Trophoblast cell (in vitro differentiated cells and primary cell): ENCODE measurements around the gene KCNB1.

ENCODE experiments used
- DNase-seq, 2 donors: peaks; one replicate each; pipeline ENCODE4 v3.0.0-alpha.2; 2016
- H2AFZ ChIP-seq: 2 replicates; pipeline ENCODE4 v1.6.1; 2013; ENCODE audit warnings: low read length, moderate library complexity, mild to moderate bottlenecking; ENCODE audit not compliant: insufficient read depth, poor library complexity
- H2AK5ac ChIP-seq: 2 replicates; pipeline ENCODE4 v1.6.1; 2013; ENCODE audit warnings: mild to moderate bottlenecking, low read length
- H2BK120ac ChIP-seq: 2 replicates; pipeline ENCODE4 v1.6.1; 2013; ENCODE audit warnings: low read length, mild to moderate bottlenecking, moderate library complexity; ENCODE audit not compliant: insufficient read depth, poor library complexity
- H2BK12ac ChIP-seq: 2 replicates; pipeline ENCODE4 v1.6.1; 2013; ENCODE audit warnings: mild to moderate bottlenecking, low read length, moderate library complexity
- H2BK5ac ChIP-seq: 2 replicates; pipeline ENCODE4 v1.6.1; 2013; ENCODE audit warnings: low read length, low read depth, moderate library complexity, mild to moderate bottlenecking; ENCODE audit not compliant: poor library complexity
- H3K14ac ChIP-seq: 2 replicates; pipeline ENCODE4 v1.6.1; 2013; ENCODE audit warnings: mild to moderate bottlenecking, low read length
- H3K18ac ChIP-seq: 2 replicates; pipeline ENCODE4 v1.6.1; 2013; ENCODE audit warnings: mild to moderate bottlenecking, low read length
- H3K23ac ChIP-seq: 2 replicates; pipeline ENCODE4 v1.6.1; 2013; ENCODE audit warnings: low read length
- H3K27ac ChIP-seq: 2 replicates; pipeline ENCODE4 v1.5.1; 2013; ENCODE audit warnings: low read depth, mild to moderate bottlenecking, inconsistent platforms, low read length, moderate library complexity
- H3K27me3 ChIP-seq: 2 replicates; pipeline ENCODE4 v1.6.1; 2013; ENCODE audit warnings: inconsistent platforms, mild to moderate bottlenecking, low read length, moderate library complexity; ENCODE audit not compliant: insufficient read depth
- H3K36me3 ChIP-seq, 2 experiments: 1 replicate in 1 of 2; 2 replicates in 1 of 2; pipeline ENCODE4 v1.6.1; 2013; ENCODE audit warnings: low read length in 2 of 2, mild to moderate bottlenecking in 2 of 2, moderate library complexity in 1 of 2; ENCODE audit not compliant: insufficient read depth in 2 of 2, control insufficient read depth in 1 of 2
- H3K4ac ChIP-seq: 2 replicates; pipeline ENCODE4 v1.6.1; 2013; ENCODE audit warnings: low read depth, mild to moderate bottlenecking, low read length, moderate library complexity
- H3K4me1 ChIP-seq, 2 experiments: 1 replicate in 1 of 2; 2 replicates in 1 of 2; pipeline ENCODE4 v1.6.1; 2013; ENCODE audit warnings: low read length in 2 of 2, mild to moderate bottlenecking in 2 of 2, moderate library complexity in 1 of 2; ENCODE audit not compliant: insufficient read depth in 2 of 2, control insufficient read depth in 1 of 2
- H3K4me2 ChIP-seq: 2 replicates; pipeline ENCODE4 v1.6.1; 2013; ENCODE audit warnings: inconsistent platforms, mild to moderate bottlenecking, low read length, moderate library complexity
- H3K4me3 ChIP-seq: 2 replicates; pipeline ENCODE4 v1.5.1; 2013; ENCODE audit warnings: mild to moderate bottlenecking, low read depth, low read length, inconsistent platforms
- H3K79me1 ChIP-seq: one replicate; pipeline ENCODE4 v1.6.1; 2013; ENCODE audit warnings: low read length
- H3K79me2 ChIP-seq: 2 replicates; pipeline ENCODE4 v1.6.1; 2013; ENCODE audit warnings: low read length, mild to moderate bottlenecking; ENCODE audit not compliant: control insufficient read depth, insufficient read depth, poor library complexity
- H3K9ac ChIP-seq: 2 replicates; pipeline ENCODE4 v1.6.1; 2013; ENCODE audit warnings: mild to moderate bottlenecking, low read length
- H3K9me3 ChIP-seq: 2 replicates; pipeline ENCODE4 v1.6.1; 2013; ENCODE audit warnings: low read depth, mild to moderate bottlenecking, control low read depth, inconsistent platforms, low read length; ENCODE audit not compliant: insufficient read depth
- H4K12ac ChIP-seq: 2 replicates; pipeline ENCODE4 v1.6.1; 2013; ENCODE audit warnings: low read depth, mild to moderate bottlenecking, low read length, moderate library complexity
- H4K8ac ChIP-seq: 2 replicates; pipeline ENCODE4 v1.6.1; 2013; ENCODE audit warnings: low read depth, mild to moderate bottlenecking, low read length, moderate library complexity
- H4K91ac ChIP-seq: one replicate; pipeline ENCODE4 v1.6.1; 2013; ENCODE audit warnings: low read depth, mild to moderate bottlenecking, low read length, moderate library complexity
- whole genome bisulfite sequencing: extraction: QIAGEN DNeasy Blood & Tissue Kit; methylation state at CpG from one replicate; pipeline ENCODE4 v1.1.7; 2013; ENCODE audit warnings: missing lambda C conversion rate; ENCODE audit not compliant: insufficient read length, insufficient coverage; ENCODE audit errors: extremely low coverage; 5-methylcytosine and 5-hydroxymethylcytosine counted together

KCNB1 gene

GRCh38 chr20:49523767-49524360 is 41.4 kb upstream of the KCNB1 start:
- H2BK120ac ChIP-seq = no peak overlapping the region
- no peaks in the 10 kb centered on the region for H3K79me1 ChIP-seq
- no peak overlapping the region for H2BK12ac ChIP-seq
- H3K4me2 ChIP-seq = no peak overlapping the region
- H3K4me1 ChIP-seq = no peaks in the 10 kb centered on the region
- H3K18ac ChIP-seq = no peak overlapping the region
- peaks cover 9% of the 10 kb centered on the region for H3K9me3 ChIP-seq
- no peaks in the 10 kb centered on the region for H3K79me2 ChIP-seq
- H2BK5ac ChIP-seq = no peak overlapping the region
- H3K27ac ChIP-seq = no peak overlapping the region
- DNase-seq = no peak
- H3K23ac ChIP-seq = peak overlapping the region; percentile 55
- no peak overlapping the region for H2AK5ac ChIP-seq
- peak overlapping the region; percentile 8 for H3K4me3 ChIP-seq
- no peak overlapping the region for H4K12ac ChIP-seq
- no peak overlapping the region for H4K91ac ChIP-seq
- no peak overlapping the region for H2AFZ ChIP-seq
- no peaks in the 10 kb centered on the region for H3K27me3 ChIP-seq
- WGBS = no CpG with 5 or more reads among the region's 8 CpGs
- no peak overlapping the region for H3K14ac ChIP-seq
- peaks cover 0 to 10% of the 10 kb centered on the region in 2 experiments for H3K36me3 ChIP-seq
- peak overlapping the region; percentile 37 for H3K9ac ChIP-seq
- H3K4ac ChIP-seq = no peak overlapping the region
- H4K8ac ChIP-seq = no peak overlapping the region

GRCh38 chr20:49521356-49521755 is 38.9 kb upstream of the KCNB1 start:
- H3K4me3 ChIP-seq = no peak overlapping the region
- no peak overlapping the region for H2AFZ ChIP-seq
- H3K18ac ChIP-seq = no peak overlapping the region
- H3K9me3 ChIP-seq = peaks cover 9% of the 10 kb centered on the region
- no peak overlapping the region for H2BK12ac ChIP-seq
- DNase-seq = no peak
- H2BK120ac ChIP-seq = no peak overlapping the region
- H4K91ac ChIP-seq = no peak overlapping the region
- H3K4me2 ChIP-seq = no peak overlapping the region
- no peaks in the 10 kb centered on the region for H3K79me2 ChIP-seq
- no CpG with 5 or more reads among the region's 4 CpGs for WGBS
- H3K9ac ChIP-seq = no peak overlapping the region
- no peaks in the 10 kb centered on the region for H3K79me1 ChIP-seq
- H2BK5ac ChIP-seq = no peak overlapping the region
- H3K23ac ChIP-seq = no peak overlapping the region
- H3K27ac ChIP-seq = no peak overlapping the region
- H3K36me3 ChIP-seq = peaks cover 0 to 10% of the 10 kb centered on the region in 2 experiments
- no peaks in the 10 kb centered on the region for H3K27me3 ChIP-seq
- no peaks in the 10 kb centered on the region for H3K4me1 ChIP-seq
- no peak overlapping the region for H3K14ac ChIP-seq
- no peak overlapping the region for H3K4ac ChIP-seq
- no peak overlapping the region for H2AK5ac ChIP-seq
- H4K8ac ChIP-seq = no peak overlapping the region
- H4K12ac ChIP-seq = no peak overlapping the region

GRCh38 chr20:49519777-49520359 is 37.4 kb upstream of the KCNB1 start:
- H3K4ac ChIP-seq = no peak overlapping the region
- no peak overlapping the region for H3K27ac ChIP-seq
- peaks cover 0 to 6% of the 10 kb centered on the region in 2 experiments for H3K36me3 ChIP-seq
- H3K18ac ChIP-seq = no peak overlapping the region
- no peak overlapping the region for H2BK120ac ChIP-seq
- H4K8ac ChIP-seq = no peak overlapping the region
- no peak overlapping the region for H3K4me3 ChIP-seq
- no peaks in the 10 kb centered on the region for H3K79me2 ChIP-seq
- H3K4me2 ChIP-seq = no peak overlapping the region
- no peak overlapping the region for H3K23ac ChIP-seq
- no peak overlapping the region for H4K91ac ChIP-seq
- WGBS = no CpG with 5 or more reads among the region's 5 CpGs
- no peak overlapping the region for H2AFZ ChIP-seq
- H2BK5ac ChIP-seq = no peak overlapping the region
- H3K79me1 ChIP-seq = no peaks in the 10 kb centered on the region
- H4K12ac ChIP-seq = no peak overlapping the region
- H3K4me1 ChIP-seq = no peaks in the 10 kb centered on the region
- no peak overlapping the region for H2BK12ac ChIP-seq
- no peaks in the 10 kb centered on the region for H3K27me3 ChIP-seq
- peaks cover 7% of the 10 kb centered on the region for H3K9me3 ChIP-seq
- H3K14ac ChIP-seq = no peak overlapping the region
- DNase-seq = no peak
- H3K9ac ChIP-seq = no peak overlapping the region
- H2AK5ac ChIP-seq = no peak overlapping the region

- H2AFZ ChIP-seq = no peak overlapping the region
- H2BK120ac ChIP-seq = no peak overlapping the region
- no peak overlapping the region for H3K23ac ChIP-seq
- no peak overlapping the region for H3K27ac ChIP-seq
- H4K8ac ChIP-seq = no peak overlapping the region
- no peak overlapping the region for H2BK12ac ChIP-seq
- no peak overlapping the region for H4K12ac ChIP-seq
- no peaks in the 10 kb centered on the region for H3K79me2 ChIP-seq
- no peaks in the 10 kb centered on the region for H3K27me3 ChIP-seq
- DNase-seq = no peak
- no peak overlapping the region for H3K9ac ChIP-seq
- H3K79me1 ChIP-seq = no peaks in the 10 kb centered on the region
- peaks cover 6% of the 10 kb centered on the region for H3K9me3 ChIP-seq
- H2AK5ac ChIP-seq = no peak overlapping the region
- no peak overlapping the region for H2BK5ac ChIP-seq
- H3K4ac ChIP-seq = no peak overlapping the region
- no peak overlapping the region for H3K14ac ChIP-seq
- H3K4me3 ChIP-seq = no peak overlapping the region
- H3K18ac ChIP-seq = no peak overlapping the region
- H4K91ac ChIP-seq = no peak overlapping the region
- WGBS = no CpG with 5 or more reads among the region's 4 CpGs
- H3K4me1 ChIP-seq = no peaks in the 10 kb centered on the region
- peaks cover 0 to 5% of the 10 kb centered on the region in 2 experiments for H3K36me3 ChIP-seq
- no peak overlapping the region for H3K4me2 ChIP-seq
Observed at GRCh38 chr20:49519212-49519712, 36.8 kb upstream of the KCNB1 start.
